Activated T-cell treated with anti-CD3 and anti-CD28 coated beads, Interleukin-2, amount 50 U/mL, for 1 hour (primary cell): ENCODE data around the gene CACFD1.

Experiments used
- DNase-seq: peaks from one replicate; pipeline ENCODE4 v3.0.0-alpha.2; 2020

The CACFD1 gene

DNA sequence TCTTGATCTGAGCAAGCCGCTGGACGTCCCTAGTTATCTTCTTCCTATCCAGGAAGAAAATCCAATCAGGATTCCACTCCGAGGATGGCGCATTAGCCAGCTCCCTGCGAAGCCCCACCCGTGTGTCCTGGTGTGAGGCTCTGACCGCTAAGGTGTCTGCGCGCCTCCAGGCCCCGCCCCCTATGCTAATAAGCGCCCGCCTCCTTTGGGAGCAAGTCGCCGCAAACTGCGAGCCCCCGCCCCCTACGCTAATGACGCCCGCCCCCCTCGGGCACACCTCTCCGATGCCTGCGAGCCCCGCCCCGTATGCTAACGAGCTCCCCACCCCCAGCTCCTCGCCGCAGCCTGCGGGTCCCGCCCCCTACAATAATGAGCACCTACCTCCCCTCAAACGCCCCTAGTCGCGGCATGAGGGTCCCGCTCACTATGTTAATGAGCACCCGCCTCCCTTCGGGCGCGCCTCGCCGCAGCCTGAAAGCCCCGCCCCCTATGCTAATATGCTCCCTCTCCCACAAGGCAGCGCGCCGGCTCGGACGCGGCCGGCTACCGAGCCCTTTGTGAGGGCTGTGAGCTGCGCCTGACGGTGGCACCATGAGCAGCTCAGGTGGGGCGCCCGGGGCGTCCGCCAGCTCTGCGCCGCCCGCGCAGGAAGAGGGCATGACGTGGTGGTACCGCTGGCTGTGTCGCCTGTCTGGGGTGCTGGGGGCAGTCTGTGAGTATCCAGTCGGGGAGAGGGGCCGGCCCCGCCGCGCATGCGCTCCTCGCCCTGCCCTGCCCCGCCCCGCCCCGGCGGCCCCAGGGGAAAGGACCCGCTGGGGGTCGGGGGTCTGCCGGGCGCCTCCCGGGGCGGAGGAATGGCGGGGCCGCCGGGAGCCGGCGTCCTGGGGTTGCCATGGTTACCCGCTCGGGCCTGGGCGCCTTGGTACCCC is at the start of gene CACFD1:
Gene CACFD1, plus strand, starts transcription at position 503 of the 929 bp plus-strand sequence. Its CDS starts 89 bp downstream, at position 592.
- peak; percentile 90 for DNase-seq

DNA sequence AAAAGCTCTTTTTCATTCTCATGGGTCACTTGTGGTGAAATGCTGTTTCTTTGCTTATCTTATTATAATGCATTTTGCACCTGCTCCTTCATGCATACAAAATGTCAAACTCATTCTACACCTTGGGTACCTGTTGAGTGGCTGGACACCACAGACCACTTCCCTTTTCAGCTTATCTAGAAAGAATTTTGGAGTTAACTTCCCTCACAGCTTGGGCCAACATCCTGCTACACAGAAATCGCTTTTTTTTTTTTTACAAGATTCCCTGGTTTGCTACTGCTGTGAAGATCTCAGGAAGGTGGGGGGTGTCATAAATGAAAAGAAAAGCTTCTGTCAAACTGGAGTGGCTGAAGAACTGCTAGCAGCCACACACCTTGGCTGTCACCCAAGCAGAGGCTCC is 44.6 kb upstream of the CACFD1 start:
- no peak for DNase-seq

DNA sequence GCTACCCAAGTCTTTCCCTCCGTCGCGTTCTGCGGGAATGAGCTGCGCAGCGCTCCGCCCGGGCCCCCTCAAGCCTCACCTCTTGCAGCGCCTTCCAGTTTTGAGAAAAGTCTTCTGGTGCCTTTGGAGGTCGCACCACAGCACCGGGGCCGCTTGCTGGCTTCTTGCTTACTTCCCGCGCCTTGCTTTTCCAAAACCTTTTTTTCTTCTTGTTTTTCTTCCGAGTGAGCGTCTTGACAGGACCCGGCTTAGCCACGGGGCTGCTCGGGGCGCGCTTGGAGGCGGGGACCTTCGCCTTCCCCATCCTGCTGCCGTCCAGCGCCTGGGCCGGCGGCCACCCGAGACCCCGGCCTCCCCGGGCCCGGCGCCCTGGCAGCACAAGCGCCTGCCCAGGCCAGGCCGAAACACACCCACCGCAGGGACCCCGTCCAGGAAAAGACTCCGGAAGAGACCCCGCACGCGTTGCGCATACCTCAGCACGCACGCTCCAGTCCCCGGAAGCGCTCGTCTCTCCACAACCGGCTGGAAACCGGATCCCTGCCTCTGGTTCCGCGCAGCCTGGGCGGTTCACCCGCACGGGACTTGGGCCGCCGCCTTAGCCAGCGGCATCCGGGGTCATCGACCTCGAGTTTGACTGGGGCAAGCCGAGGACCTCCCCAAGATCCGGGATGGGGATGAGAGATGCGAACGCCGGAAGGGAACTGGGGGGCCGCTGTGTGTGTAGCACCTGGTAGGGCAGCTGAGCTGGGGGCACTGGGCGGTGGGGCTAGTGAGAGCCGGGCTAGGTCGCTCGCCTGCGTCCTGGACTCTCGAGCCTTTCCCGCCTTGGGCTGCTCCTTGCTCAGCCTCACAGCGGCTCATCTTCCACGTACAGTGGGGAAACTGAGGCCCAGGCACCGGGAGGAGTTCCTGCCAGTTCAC is 42.0 kb upstream of the CACFD1 start, which contains the start of gene REXO4:
Gene REXO4, minus strand, starts transcription at position 470 of the 921 bp plus-strand sequence. Its CDS starts 166 bp downstream, at position 304.
- peak; percentile 87 for DNase-seq

DNA sequence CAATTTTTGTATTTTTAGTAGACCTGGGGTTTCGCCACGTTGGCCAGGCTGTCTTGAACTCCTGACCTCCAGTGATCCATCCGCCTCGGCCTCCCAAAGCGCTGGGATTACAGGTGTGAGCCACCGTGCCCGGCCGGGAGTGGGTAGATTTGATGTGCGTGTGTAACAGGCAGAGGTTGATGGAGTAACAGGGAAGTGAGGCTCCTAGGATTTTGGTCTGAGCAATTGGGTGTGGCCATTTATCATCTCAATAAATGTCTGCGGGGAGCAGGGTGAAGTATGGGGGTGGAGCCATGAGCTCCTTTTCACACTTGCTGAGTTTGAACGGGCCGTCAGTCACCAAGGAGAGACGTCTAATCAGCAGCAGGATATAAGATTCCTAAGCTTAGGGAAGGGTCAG is 40.8 kb upstream of the CACFD1 start:
- no peak for DNase-seq

DNA sequence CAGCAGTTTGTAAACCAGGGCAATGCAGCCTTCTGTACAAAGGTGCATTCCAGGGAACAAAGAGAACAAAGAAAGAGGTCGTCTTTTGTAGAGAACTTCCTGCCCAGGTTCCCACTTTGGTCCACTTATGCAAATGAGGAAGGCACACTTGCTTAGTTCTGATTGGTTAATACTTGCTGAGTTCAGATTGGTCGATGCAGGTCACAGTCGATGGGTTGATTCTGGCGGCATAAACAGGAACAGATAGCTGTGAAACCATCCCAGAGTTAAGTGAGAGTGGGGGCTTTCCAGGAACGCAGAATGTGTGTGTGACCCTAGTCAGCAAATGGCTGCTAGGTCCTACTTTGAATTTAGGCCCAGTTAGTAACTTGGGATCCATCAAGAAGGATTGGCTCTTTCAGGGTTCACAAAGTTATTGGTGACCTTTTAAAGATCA is 39.4 kb upstream of the CACFD1 start:
- no peak for DNase-seq

DNA sequence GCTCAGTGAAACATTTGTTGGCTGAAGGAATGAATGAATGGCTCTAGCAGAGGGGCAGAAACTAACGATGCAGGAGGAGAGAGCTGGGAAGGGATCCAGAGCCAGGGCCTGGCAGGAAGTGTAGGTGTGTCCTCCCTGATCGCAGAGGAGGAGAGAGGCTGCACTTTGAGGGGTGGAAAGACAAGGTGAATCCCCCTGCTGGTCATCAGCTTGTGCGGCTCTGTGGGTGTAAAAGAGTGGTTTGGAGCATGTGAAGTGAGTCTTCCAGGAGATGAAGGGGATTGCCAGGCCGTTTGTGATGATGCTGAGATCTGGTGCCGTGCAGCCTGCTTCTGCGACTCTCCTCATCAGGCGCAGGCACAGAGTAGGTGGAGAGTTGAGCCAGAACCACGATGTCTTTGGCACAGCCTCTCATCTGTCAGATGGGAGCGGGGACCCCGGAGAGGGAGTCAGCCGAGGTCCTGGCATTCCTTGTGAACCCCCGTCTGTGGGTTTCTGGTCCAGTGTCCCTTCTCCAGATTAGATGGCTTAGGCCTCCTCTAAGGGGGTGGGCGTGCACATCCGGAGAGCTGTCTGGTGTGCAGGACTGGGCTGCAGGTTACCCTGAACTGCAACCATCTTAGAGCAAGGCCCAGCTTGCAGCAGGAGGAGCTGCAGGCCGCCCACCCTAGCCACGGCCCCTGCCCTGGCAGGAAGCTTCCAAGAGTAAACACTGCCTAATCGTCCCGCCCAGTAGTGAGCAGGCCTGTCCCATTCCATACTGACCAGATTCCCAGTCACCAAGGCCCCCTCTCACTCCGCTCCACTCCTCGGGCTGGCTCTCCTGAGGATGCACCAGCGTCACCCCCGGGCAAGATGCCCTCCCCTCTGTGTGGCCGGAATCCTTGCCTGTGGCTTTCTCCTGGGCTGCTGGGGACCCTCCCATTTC is 37.9 kb upstream of the CACFD1 start, which contains the start of gene ADAMTS13:
Gene ADAMTS13, plus strand, starts transcription at position 753 of the 928 bp plus-strand sequence. Its CDS starts 77 bp downstream, at position 830.
- DNase-seq, result no peak

DNA sequence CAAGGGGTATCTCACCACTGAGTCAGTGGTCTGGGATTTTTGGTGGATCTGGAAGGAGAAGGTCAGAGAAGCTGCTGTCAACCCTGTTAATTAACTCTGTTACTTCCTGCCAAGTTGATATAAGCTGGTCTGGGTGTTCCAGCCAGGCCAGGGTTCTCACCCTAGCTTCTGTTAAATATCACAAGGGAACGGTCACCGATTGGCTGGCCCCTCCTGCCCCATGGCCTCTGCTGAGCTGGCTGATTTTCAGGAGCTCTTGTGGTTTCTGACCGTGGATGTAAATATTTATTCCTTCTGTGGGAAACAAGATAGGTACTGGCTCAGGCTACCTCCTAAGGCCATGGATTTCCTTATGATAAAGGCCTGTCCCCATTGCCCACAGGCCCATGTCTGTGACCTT is 36.6 kb upstream of the CACFD1 start:
- DNase-seq, result no peak

DNA sequence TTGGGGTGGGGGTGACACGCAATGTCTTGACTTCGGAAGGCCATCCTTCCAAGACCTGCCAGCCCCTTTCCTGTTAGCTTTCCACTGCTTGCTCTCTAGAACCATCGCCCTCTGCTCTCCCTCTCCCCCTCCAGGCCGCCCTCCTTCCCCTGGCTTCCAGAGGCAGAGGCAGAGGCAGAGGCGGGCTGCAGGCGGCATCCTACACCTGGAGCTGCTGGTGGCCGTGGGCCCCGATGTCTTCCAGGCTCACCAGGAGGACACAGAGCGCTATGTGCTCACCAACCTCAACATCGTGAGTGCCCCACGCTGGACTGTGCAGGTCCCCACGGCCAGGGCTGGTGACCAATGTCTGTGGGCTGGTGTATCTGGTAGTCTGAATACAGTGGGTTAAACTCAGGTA is 35.6 kb upstream of the CACFD1 start:
- DNase-seq, result no peak

DNA sequence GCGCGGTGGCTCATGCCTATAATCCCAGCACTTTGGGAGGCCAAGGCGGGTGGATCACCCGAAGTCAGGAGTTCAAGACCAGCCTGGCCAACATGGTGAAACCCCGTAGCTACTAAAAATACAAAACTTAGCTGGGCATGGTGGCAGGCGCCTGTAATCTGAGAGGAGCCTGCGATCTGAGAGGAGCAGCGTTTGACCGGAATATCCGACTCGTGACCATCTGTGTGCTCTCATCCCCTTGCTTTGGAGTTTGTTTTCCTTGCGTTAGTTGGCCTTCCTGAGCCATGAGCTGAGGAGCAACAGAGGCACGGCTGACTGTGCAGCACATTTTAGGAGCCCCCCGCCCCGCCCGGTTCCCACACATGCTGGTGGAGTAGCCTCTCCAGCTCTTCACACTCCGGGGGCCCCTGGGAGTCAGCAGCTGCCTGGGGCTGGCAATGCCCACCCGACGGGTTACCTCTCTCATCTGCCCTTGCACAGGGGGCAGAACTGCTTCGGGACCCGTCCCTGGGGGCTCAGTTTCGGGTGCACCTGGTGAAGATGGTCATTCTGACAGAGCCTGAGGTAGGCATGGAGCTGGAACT is 34.6 kb upstream of the CACFD1 start:
- no peak for DNase-seq

DNA sequence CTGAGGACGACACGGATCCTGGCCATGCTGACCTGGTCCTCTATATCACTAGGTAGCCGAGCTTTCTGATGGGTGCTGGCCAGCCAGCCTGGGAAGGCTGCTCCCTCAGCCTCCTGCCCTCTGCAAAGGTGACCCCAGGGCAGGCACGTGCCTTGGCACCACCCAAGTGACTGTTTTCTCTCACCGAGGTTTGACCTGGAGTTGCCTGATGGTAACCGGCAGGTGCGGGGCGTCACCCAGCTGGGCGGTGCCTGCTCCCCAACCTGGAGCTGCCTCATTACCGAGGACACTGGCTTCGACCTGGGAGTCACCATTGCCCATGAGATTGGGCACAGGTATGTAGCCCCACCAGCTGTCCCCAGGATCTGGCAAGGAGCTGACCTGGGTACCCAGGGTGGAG is 33.8 kb upstream of the CACFD1 start:
- DNase-seq, result no peak

DNA sequence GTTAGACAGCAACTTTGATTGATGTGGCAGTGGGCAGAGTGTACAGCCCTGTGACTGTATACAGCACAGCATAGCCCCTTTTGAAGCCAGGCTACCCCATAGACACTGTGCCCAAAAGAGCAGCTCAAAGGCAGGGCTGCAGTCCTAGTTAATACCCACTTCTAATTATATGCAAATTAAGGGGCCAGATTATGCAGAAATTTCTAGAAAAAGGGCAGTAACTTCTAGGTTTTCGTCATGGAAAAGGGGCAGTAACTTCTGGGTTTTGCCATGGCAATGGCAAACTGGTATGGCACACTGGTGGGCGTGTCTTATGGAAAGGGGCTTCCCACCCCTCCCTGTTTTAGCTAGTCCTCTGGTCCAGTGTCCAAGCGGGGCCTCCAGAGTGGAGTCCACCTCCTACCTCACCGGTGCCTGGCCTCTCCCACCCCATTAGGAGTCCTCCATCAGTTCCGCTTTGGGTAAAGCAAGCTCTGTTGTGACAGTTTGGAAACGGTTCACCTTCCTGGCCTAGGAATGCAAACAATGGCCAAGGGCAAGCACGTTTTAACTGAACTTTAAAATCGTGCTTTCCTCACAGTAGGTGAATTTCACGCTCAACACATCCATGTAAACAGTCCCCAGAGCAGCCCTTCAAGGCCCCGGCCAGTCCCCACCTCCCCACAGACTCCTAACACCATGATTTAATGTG is 32.0 kb upstream of the CACFD1 start:
- no peak for DNase-seq

DNA sequence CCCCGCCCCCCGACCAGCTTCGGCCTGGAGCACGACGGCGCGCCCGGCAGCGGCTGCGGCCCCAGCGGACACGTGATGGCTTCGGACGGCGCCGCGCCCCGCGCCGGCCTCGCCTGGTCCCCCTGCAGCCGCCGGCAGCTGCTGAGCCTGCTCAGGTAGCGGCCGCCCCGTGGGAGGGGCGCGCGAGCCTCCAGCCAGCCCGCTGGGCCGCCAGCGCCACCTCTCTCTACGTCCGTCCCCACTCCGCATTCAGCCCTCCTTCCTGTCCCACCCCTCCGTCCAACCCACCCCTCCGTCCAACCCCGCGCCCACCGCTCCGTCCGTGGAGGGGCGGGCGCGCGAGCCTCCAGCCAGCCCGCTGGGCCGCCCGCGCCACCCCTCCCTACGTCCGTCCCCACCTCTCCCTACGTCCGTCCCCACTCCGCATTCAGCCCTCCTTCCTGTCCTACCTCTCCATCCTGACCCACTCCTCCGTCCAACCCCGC is 31.1 kb upstream of the CACFD1 start:
- DNase-seq, result no peak

DNA sequence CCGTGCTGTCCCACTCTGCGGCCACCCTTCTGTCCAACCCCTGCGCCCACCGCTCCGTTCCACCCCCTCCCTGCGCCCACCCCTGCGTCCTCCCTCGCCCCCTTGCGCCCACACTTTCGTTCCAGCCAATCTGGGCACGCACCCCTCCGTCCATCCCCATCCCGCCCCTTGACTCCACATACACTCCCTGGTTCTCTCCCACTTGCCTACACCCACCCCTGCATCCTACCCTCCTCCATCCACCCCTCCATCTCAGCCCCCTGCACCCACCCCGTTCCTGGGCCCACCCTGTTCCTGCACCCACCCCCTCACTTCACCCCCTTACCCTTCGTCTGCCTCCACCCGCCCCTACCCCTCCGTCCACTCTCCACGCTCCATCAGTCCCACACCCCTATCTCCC is 30.6 kb upstream of the CACFD1 start:
- no peak for DNase-seq

DNA sequence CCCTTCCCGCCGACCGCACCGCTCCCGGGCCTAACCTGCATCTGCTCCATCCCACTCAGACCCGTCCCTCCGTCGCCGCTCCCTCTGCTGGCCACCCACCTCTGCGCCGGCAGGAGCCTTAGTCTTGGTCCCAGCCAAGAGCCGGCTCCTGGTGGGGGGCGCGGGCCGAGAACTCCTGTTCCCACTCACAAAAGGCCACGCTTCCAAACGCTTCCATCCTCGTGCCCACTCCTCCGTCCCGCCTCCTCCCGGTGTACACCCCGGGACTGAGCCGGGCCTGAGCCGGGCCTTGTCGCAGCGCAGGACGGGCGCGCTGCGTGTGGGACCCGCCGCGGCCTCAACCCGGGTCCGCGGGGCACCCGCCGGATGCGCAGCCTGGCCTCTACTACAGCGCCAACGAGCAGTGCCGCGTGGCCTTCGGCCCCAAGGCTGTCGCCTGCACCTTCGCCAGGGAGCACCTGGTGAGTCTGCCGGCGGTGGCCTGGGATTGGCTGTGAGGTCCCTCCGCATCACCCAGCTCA is 30.1 kb upstream of the CACFD1 start:
- peak; percentile 35 for DNase-seq

DNA sequence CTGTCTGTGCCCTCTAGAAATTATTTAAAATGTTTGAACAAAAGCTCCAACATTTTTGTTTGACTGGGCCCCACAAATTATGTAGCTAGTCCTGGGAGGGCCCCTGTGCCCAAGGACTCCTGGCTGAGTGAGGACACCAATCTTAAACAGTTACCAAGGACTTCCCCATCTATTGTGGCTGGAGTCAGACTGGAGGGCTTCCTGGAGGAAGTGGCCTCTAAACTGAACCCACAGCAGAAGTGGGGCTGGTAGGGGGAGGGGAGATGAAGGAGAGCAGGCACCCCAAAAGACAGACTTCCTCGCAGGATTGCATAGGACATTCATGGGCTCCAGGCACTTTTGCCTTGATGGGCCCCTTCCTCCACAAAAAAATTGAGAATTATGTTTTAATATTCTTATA is 29.5 kb upstream of the CACFD1 start:
- no peak for DNase-seq

DNA sequence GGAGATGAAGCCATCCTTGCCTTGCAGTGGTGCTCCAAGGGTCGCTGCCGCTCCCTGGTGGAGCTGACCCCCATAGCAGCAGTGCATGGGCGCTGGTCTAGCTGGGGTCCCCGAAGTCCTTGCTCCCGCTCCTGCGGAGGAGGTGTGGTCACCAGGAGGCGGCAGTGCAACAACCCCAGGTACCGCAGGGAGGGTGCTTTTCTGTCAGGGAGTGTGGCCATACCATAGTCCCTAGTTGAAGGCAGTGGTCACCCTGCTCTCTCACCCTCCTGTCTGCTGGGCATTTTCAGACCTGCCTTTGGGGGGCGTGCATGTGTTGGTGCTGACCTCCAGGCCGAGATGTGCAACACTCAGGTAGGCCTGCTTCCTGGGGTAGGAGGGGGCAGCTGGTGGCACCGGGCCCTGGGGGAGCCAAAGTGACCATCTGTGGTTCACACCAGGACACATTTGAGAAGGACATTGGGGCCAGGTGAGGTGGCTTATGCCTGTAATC is 26.4 kb upstream of the CACFD1 start:
- no peak for DNase-seq

DNA sequence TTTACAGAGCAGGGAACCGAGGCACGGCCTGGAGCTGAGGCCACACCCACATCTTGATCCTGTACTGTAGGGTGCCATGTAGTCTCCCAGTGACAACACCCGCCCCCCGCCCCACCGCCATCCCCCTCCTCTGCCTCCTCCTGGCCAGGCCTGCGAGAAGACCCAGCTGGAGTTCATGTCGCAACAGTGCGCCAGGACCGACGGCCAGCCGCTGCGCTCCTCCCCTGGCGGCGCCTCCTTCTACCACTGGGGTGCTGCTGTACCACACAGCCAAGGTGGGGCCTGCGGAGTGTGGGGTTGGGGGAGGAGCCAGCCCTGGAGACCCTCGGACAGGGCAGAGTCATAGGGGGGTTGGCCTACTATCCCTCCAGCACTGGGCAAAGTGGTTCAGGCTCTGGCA is 23.1 kb upstream of the CACFD1 start:
- DNase-seq, result no peak

DNA sequence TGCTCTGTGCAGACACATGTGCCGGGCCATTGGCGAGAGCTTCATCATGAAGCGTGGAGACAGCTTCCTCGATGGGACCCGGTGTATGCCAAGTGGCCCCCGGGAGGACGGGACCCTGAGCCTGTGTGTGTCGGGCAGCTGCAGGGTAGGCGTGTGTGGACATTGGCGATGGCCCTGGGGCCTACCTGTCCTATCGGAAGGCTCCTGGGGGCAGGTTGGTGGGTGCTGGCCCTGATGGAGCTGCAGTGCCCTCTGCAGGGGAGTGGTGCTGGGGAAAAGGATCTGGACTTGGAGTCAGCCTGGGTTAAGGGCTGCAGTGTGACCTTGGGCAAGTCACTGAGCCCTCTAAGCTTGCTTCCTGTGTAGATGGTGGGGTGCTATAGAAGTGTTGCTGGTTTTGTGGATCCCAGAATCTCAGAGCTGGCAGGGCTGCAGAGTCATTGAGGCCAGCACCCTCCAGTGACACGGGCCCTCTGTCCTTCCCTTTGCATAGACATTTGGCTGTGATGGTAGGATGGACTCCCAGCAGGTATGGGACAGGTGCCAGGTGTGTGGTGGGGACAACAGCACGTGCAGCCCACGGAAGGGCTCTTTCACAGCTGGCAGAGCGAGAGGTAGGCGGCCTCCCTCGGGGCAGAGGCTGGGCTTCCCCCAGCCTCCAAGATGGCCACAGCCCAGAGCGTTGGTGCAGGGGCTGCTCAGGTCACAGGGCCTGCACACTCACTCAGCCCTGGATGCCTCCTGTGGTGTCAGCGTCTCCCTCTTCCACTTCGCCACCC is 21.8 kb upstream of the CACFD1 start:
- no peak for DNase-seq

DNA sequence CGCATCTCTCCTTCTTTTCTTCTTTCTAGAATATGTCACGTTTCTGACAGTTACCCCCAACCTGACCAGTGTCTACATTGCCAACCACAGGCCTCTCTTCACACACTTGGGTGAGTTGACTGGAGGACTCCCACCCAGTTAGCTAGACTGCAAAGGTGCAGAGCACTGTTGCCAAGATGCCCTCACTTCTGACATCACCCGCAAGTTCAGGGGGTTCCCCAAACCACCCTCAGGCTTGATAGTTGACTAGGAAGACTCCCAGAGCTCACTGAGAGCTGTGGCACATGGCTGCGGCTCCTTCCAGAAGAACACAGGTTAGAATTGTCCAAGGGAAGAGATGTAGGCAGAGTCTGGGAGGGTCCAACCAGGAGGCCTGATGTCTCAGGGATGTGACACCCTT is 20.4 kb upstream of the CACFD1 start:
- no peak for DNase-seq

DNA sequence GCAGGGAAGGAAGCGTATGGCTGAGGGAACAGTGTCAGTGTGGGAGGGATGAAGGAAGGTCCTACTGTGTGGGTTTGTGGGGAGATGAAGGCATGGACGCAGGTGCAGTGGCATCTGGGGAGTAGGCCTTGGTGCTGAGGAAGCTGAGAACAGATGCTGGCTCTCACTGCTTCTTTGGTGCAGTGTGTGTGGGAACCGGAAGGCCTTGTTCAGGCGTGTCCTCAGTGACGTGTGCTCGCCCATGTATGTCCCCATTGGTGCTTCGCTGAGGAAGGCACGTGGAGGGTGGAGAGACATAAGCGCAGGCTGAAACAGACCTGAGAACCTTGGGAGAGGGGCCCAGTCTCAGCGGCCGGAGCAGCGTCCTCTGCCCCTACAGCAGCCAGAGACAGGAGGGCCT is 18.9 kb upstream of the CACFD1 start:
- DNase-seq, result no peak
